ENCODE results near the gene SKP2.
A peak's percentile ranks its signal among the peaks of the same experiment; 100 is the strongest.
"Not testable (repeated sequence)": the region's sequence is repeated elsewhere in the genome, so short reads cannot be mapped to it uniquely, and the experiment has no call there.

Gene SKP2

DNA sequence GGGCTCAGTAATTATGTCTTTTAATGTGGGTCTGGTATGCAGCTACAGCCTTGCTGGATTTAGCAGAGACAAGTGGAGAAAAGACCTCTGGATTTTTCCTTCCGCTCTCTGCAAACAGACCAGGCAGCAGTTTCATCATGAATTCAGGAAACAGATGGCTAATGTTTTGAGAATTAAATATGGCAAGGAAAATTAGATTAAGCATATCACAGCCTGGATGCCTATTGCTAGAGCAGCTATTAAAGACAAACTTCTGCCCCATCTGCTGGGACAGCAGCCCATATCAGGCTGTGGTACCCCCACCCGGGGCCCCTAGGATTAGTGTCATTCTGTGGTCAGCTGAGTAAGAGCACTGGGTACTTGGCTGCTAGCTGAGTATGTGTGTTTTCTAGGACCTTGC is 6.2 kb downstream of the SKP2 start:
- DNase-seq: peak in 1 of 2 experiments; percentile 51

- no peak for DNase-seq
These were observed 8.7 kb downstream of the SKP2 start for GRCh38 chr5:36160617-36161016.

DNA sequence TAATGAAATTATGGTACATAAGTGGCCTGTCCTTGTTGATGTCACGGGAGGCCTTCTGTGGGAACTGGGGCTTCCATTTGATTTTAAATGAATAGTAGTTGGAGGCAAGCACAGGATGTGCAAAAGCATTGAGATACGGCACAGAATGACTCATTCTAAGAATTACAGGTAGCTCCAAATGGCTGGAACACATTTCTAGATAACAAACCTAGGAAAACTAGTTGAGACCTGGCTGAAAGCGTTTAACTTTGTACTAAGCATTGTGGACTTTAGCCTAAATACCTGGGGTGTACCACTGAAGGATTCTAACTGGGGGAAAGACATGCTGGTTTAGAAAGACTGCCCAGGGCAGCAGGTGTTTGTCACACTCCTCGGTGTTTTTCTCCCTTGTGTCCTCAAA is 9.4 kb downstream of the SKP2 start:
- no peak for DNase-seq

GRCh38 chr5:36162810-36163486 is 11.0 kb downstream of the SKP2 start:
- no peak for DNase-seq

- no peak for DNase-seq
These were observed 12.6 kb downstream of the SKP2 start for GRCh38 chr5:36164461-36164860.

GRCh38 chr5:36168737-36169136 is 16.8 kb downstream of the SKP2 start:
- DNase-seq: no peak

DNA sequence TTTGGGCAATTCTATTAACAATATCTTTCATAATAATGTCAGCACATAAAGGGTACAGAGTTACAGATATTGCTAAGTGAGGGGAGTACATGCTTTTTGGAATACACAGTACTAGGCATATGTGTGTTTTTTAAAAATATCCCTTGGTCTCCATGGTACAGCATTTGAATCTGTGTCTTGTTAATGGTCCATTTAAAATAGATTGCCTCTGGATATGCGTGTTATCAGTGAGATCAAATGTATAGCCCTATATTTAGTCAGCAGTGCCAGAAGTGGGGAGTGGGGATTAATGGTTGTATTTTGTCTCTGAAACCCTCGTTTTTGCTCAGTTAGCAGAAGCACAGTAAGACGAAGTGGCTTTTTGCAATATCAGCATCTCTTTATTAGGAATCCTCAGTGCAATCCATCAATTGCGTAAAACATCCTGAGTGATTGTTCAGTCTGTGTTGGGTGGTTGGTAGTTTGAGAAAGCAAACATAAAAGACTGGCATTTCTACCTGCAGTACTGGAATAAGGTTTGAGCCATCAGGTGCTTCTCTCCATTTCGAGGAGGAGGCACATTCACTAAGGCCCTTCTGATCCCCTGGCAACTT is 19.0 kb downstream of the SKP2 start:
- no peak for DNase-seq

DNA sequence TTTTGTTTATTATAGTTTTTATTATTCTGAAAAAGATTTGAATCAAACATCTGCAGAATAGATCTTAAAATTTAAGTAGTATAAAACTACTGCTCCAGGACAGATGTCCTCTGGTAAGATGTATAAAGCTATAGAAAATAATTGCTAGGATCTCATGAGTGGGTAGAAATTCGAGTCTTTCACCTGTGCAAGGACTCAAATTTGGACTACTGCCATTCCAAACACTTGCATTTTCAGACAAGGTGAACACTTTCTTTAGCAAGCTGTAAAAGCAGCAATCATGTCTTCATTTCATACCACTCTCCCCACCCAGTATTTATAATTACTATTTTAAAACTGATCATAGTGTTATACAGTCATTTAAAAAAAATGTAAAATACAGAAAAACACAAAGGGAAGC is 20.7 kb downstream of the SKP2 start:
- no peak for DNase-seq

DNA sequence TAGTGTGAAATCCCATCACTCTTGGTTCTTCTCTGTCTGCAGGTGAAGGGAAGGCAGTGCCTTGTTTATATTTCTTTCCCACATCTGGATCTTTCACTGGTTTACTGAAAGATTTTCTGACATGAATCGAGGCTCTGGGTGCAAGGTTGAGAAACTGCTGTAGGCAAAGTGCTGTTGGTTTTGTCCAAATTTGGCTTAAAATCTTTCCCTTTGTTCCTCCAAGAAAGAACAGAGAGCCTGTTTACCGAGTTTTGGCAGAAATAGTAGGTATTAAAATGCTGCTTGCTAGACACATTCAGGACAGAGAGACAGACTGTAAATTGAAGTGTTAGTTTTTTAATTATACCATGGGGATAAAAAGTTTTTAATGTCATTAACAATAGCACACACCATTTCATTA is 21.5 kb downstream of the SKP2 start:
- DNase-seq: no peak

GRCh38 chr5:36174119-36174518 is 22.2 kb downstream of the SKP2 start:
- DNase-seq: no peak

- DNase-seq: no peak
These were observed 23.1 kb downstream of the SKP2 start for GRCh38 chr5:36175043-36175442.

DNA sequence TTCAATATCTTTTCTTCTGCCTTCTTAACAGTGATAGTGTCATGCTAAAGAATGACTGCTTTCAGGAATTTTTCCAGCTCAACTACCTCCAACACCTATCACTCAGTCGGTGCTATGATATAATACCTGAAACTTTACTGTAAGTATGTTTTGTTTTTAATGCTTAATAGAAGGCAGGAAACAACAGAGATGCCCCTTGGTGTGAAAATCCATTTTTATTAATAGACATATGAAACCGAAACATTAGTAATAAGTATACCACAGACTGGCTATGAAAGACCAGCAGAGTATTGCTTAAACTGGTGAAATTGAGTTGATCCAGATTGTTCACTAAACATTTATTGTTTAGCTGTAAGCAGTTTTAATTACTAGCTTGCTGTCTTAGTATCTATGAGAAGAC is 25.2 kb downstream of the SKP2 start:
- DNase-seq: no peak

DNA sequence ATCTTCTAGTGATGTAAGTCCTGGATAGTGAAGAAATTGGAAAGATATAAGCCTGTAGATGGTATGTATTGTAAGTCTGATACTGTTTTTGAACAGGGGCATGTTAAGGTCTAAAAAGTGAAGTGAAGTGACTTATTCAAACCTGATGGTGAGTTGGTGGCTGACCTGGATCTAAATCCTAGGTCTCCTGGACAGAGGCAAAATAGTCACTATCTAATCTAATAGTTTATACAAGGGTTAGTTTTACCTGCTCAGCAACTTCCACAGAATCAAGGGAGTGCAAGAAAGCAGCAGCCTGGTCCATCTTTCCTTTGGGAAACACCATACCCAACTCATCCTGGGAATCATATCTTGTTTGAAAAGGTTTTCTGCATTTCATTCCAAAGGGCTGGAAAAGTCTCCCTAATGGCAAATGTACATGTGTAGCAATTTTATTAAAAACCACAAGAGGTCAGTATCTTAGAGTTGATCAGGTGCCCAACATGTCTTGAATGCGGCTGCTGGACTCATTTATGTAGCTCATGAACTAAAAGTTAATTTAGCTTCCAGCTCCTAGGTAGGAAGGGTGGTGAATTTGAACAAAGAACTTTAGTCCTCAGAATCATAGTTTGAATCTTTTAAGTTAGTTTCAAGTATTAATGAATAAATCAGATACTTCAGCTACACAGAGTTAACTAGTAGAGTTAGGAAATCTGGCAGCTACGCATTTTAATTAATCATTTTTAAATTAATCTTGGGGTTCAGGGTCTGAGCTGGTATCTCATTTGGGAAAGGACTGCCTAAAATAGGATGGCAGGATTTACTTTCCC is 26.0 kb downstream of the SKP2 start:
- peak; percentile 12 to 65 for DNase-seq

GRCh38 chr5:36178524-36178890 is 26.6 kb downstream of the SKP2 start:
- no peak for DNase-seq

- DNase-seq: no peak
These were observed 28.0 kb downstream of the SKP2 start for GRCh38 chr5:36179950-36180349.

DNA sequence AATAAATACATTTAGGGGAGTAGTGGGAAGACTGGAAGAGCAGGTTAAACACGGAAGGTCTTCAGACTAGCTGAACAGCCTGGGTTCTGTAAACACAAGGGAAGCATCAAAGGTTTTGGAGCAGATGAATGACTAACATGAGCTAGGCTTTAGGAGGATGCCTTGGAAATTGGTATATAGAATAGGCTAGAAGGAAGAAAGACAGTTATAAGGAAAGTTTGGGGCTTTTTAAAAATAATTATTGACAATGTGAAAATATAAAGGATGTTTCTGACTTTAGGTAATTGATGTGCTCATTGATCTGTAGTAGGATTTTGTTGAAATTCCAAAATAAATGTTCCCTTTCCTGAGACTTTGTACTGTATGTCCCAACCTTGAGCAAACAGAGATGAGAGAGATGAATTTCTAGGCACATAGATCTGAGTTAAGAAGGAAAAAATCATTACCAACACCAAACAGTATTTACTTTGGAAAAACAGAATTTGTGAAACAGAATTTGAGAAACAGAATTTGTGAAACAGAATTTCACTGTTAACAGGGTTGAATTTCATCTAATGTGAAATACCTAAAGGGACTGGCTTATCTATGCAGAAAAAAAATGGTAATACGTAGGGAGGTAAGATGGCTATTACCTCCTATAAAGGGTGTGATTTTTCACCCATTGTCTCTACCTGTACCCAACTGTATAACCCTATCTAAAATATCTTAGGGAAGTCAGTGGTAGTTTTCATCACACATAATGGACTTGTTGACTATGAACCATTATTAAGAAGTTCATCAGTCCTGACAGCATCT is 28.8 kb downstream of the SKP2 start:
- DNase-seq: no peak

DNA sequence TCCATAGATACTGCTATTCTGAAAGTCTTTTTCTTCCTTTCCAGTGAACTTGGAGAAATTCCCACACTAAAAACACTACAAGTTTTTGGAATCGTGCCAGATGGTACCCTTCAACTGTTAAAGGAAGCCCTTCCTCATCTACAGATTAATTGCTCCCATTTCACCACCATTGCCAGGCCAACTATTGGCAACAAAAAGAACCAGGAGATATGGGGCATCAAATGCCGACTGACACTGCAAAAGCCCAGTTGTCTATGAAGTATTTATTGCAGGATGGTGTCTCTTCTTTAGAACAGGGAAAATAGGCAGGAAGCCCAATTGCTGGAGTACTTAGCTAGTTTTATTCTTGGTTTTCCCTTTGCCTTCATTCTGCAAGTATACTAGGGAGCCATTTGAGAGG is 29.9 kb downstream of the SKP2 start:
- peak in 1 of 2 experiments; percentile 22 for DNase-seq

DNA sequence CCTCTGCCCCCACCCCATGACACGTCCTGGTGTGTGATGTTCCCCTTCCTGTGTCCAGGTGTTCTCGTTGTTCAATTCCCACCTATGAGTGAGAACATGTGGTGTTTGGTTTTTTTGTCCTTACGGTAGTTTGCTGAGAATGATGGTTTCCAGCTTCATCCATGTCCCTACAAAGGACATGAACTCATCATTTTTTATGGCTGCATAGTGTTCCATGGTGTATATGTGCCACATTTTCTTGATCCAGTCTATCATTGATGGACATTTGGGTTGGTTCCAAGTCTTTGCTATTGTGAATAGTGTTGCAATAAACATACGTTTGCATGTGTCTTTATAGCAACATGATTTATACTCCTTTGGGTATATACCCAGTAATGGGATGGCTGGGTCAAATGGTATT is 32.5 kb downstream of the SKP2 start:
- not testable (repeated sequence) for DNase-seq

GRCh38 chr5:36193746-36194145 is 41.8 kb downstream of the SKP2 start:
- no peak for DNase-seq

- no peak for DNase-seq
These were observed 46.4 kb downstream of the SKP2 start for GRCh38 chr5:36198281-36198680.

- DNase-seq: not testable (repeated sequence)
These were observed 46.9 kb downstream of the SKP2 start for GRCh38 chr5:36198783-36199182.

GRCh38 chr5:36199620-36200019 is 47.7 kb downstream of the SKP2 start:
- no peak for DNase-seq

DNA sequence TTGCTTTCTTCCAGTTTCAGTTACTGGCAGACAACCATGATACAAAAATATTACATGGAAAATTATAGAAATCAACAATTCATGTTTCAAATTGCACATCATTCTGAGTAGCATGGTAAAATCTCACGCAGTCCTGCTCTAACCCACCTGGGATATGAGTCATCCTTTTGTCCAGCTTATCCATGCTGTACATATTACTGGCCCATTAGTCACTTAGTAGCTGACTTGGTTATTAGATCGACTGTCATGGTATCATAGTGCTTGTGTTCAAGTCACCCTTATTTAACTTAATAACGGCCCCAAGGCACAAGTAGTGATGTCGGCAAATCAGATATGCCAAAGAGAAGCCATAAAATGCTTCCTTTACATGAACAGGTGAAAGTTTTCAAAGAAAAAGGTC is 48.6 kb downstream of the SKP2 start:
- no peak for DNase-seq
